Liver (tissue), 9 donors: ENCODE data around the gene FBXO10. TPM values are rescaled to one million over a fixed set of nuclear protein-coding genes. Genes with fewer than 3 reads are reported as not detected.

Source experiments
- DNase-seq: peaks from one replicate; pipeline ENCODE4 v3.0.0-alpha.2; 2017; ENCODE audit warnings: low spot score
- H3K27ac ChIP-seq, 2 donors: one replicate each; pipeline ENCODE4 v1.7.0; 2013; ENCODE audit warnings: inconsistent platforms in 2 of 2, low read length in 2 of 2, control low read depth in 1 of 2, low read depth in 1 of 2, mild to moderate bottlenecking in 1 of 2
- H3K27me3 ChIP-seq, 4 donors: one replicate each; pipeline versions ENCODE4 v1.6.1 to v1.7.0; 2013; ENCODE audit warnings: low read length in 3 of 4, inconsistent platforms in 1 of 4, mild to moderate bottlenecking in 1 of 4, moderate library complexity in 1 of 4; ENCODE audit not compliant: control insufficient read depth in 4 of 4, insufficient read depth in 4 of 4
- H3K36me3 ChIP-seq, 4 donors: one replicate each; pipeline versions ENCODE4 v1.6.1 to v1.7.0; 2013; ENCODE audit warnings: low read length in 3 of 4, mild to moderate bottlenecking in 3 of 4, low read depth in 1 of 4, moderate library complexity in 1 of 4; ENCODE audit not compliant: control insufficient read depth in 4 of 4, insufficient read depth in 3 of 4
- H3K4me1 ChIP-seq, 4 donors: one replicate each; pipeline versions ENCODE4 v1.6.1 to v1.7.0; 2013; ENCODE audit warnings: low read length in 3 of 4, mild to moderate bottlenecking in 3 of 4, moderate library complexity in 1 of 4; ENCODE audit not compliant: control insufficient read depth in 4 of 4, insufficient read depth in 4 of 4
- H3K4me3 ChIP-seq, 3 donors: one replicate each; pipeline versions ENCODE4 v1.6.1 to v1.7.0; 2013; ENCODE audit warnings: low read length in 3 of 3, control low read depth in 1 of 3, low read depth in 1 of 3, mild to moderate bottlenecking in 1 of 3
- H3K9ac ChIP-seq, 2 donors: one replicate each; pipeline ENCODE4 v1.7.0; 2013; ENCODE audit warnings: low read length in 2 of 2, mild to moderate bottlenecking in 2 of 2, moderate library complexity in 2 of 2, control low read depth in 1 of 2, low read depth in 1 of 2
- H3K9me3 ChIP-seq, 4 donors: one replicate each; pipeline versions ENCODE4 v1.6.1 to v1.7.0; 2013; ENCODE audit warnings: low read length in 3 of 4; ENCODE audit not compliant: control insufficient read depth in 4 of 4
- EGR1 ChIP-seq, 2 donors: IDR thresholded peaks; 2 replicates each; pipeline ENCODE4 v1.6.1; 2016 to 2018; ENCODE audit warnings: antibody characterized with exemption in 2 of 2, low read depth in 2 of 2
- FOXA1 ChIP-seq: IDR thresholded peaks from 2 replicates; pipeline ENCODE4 v1.6.1; 2016; ENCODE audit warnings: antibody characterized with exemption
- FOXA2 ChIP-seq: IDR thresholded peaks from 2 replicates; pipeline ENCODE4 v1.6.1; 2016; ENCODE audit warnings: antibody characterized with exemption
- GABPA ChIP-seq, 2 donors: IDR thresholded peaks in 1 of 2; conservative IDR thresholded peaks in 1 of 2; 2 replicates each; pipeline ENCODE4 v1.6.1; 2016; ENCODE audit warnings: antibody characterized with exemption in 2 of 2, mild to moderate bottlenecking in 1 of 2, moderate library complexity in 1 of 2
- HNF4A ChIP-seq, 2 donors: conservative IDR thresholded peaks; 2 replicates each; pipeline ENCODE4 v1.6.1; 2016; ENCODE audit warnings: antibody characterized with exemption in 2 of 2, mild to moderate bottlenecking in 2 of 2
- HNF4G ChIP-seq: IDR thresholded peaks from 2 replicates; pipeline ENCODE4 v1.6.1; 2016; ENCODE audit warnings: antibody characterized with exemption
- JUND ChIP-seq, 2 donors: IDR thresholded peaks; 2 replicates each; pipeline ENCODE4 v1.6.1; 2016; ENCODE audit warnings: antibody characterized with exemption in 2 of 2
- NR2F2 ChIP-seq: IDR thresholded peaks from 2 replicates; pipeline ENCODE4 v1.6.1; 2016; ENCODE audit warnings: antibody characterized with exemption
- RAD21 ChIP-seq, 2 donors: IDR thresholded peaks; 2 replicates each; pipeline ENCODE4 v1.6.1; 2016; ENCODE audit warnings: antibody characterized with exemption in 2 of 2, mild to moderate bottlenecking in 2 of 2
- RXRA ChIP-seq, 2 donors: IDR thresholded peaks; 2 replicates each; pipeline ENCODE4 v1.6.1; 2017 to 2018; ENCODE audit warnings: antibody characterized with exemption in 2 of 2, mild to moderate bottlenecking in 1 of 2
- SP1 ChIP-seq: IDR thresholded peaks from 2 replicates; pipeline ENCODE4 v1.6.1; 2018; ENCODE audit warnings: antibody characterized with exemption, mild to moderate bottlenecking
- TAF1 ChIP-seq: conservative IDR thresholded peaks from 2 replicates; pipeline ENCODE4 v1.6.1; 2016; ENCODE audit warnings: antibody characterized with exemption, mild to moderate bottlenecking
- YY1 ChIP-seq: IDR thresholded peaks from 2 replicates; pipeline ENCODE4 v1.6.1; 2016; ENCODE audit warnings: antibody characterized with exemption, mild to moderate bottlenecking
- WGBS: extraction: QIAGEN DNeasy Blood & Tissue Kit; methylation state at CpG from one replicate; pipeline ENCODE4 v1.1.7; 2013; 5-methylcytosine and 5-hydroxymethylcytosine counted together
- polyA plus RNA-seq, 2 donors: library from polyadenylated mRNA; stranded (reverse) in 1 of 2; unstranded in 1 of 2; fragments of 200-250 nt in 1 of 2; fragments of >200 nt in 1 of 2; fragmentation: Nextera tagmentation in 1 of 2; extraction: Ambion mirVana in 1 of 2; gene quantifications; one replicate each; pipeline versions ENCODE4 v1.2.1 to v1.2.3, GENCODE V29; 2013 to 2015
- total RNA-seq, 2 donors: library from RNA; depleted of rRNA; stranded (reverse); fragments of >200 nt; gene quantifications; one replicate each; pipeline ENCODE4 v1.2.3, GENCODE V29; 2014
- TF ChIP-seq, protein P1 (sequence below): IDR thresholded peaks from 2 replicates; pipeline ENCODE4 v1.6.1; 2016; ENCODE audit warnings: antibody characterized with exemption
- TF ChIP-seq, protein P2 (sequence below): IDR thresholded peaks from 2 replicates; pipeline ENCODE4 v1.6.1; 2016; ENCODE audit warnings: antibody characterized with exemption, mild to moderate bottlenecking
- TF ChIP-seq, protein P3 (sequence below): IDR thresholded peaks from 2 replicates; pipeline ENCODE4 v1.6.1; 2016; ENCODE audit warnings: antibody characterized with exemption
- TF ChIP-seq, protein P4 (sequence below): IDR thresholded peaks from 2 replicates; pipeline ENCODE4 v1.6.1; 2016; ENCODE audit warnings: antibody characterized with exemption
- TF ChIP-seq, protein P5 (sequence below): fragments of 150-350 bp; IDR thresholded peaks from 2 replicates; pipeline ENCODE4 v1.5.1; 2017; ENCODE audit warnings: improper control_type of control experiment, low read depth, low read length; ENCODE audit not compliant: missing input control
- donor health status: healthy.
- donor health status: healthy.
- donor health status: healthy.
- donor health status: healthy.
- donor health status: healthy.

The FBXO10 gene
- total and polyA plus RNA-seq, 4 donors: 1.3 to 5.5 (median 4.1) TPM

DNA sequence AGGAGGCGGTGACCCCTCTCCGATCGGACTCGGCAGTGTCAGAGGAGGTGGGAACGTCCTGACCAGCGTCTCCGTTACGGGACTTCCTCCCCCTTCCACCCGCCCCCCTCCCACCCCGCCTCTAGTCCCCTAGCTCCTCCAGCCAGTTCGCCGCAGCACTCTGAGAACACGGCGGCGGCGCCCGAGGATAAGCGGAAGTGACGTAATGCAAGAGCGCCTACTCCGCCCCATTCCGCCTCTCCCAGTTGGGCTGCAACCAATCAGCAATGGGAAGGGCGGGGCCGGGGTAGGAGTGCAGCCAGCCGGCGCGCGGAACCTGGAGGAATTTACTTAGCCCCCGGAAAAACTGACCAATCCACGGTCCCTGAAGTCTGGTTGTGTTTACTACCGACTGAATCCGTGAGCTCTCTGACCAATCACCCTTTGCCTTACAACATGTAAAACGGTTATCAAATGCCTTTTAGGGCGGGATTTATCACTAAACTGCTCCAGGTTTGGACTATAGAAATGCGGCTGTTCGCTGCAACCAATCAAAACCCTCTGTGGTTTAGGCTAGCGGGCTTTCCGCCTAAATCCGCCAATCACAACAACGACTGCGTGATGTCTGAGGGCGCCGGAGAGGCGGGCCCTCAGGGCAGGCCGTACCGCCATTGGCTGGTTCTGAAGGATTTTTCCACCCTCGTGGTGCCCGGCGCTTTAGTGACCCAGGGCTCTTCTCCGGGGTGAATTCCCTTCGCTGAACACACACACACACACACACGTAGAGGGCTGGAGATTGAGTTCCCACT, 110.7 kb downstream of the FBXO10 start, which contains the start of gene ZBTB5:
Gene ZBTB5, minus strand, starts transcription at position 202 of the 788 bp plus-strand sequence. CDS start 22,899 bp downstream, outside the sequence.
- Histone ChIP-seq H3K9ac (peak within 1 kb of the TSS; percentile 89 to 93), H3K9me3 (no peaks in the 10 kb centered on the region), H3K36me3 (no peaks in the 10 kb centered on the region), H3K4me3 (peak within 1 kb of the TSS; percentile 64 to 97 (median 92)), H3K4me1 (peaks cover 14 to 36% (median 23%) of the 10 kb centered on the region in 4 donors), H3K27ac (peak within 1 kb of the TSS; percentile 87 to 97), H3K27me3 (no peaks in the 10 kb centered on the region)
- WGBS: under 1% methylated on average over 52 of the region's 52 CpGs
- TF ChIP-seq SP1 (peak; percentile 100), TAF1 (no peak), GABPA (IDR thresholded peaks at IDR 0.05 in 1 of 2, conservative IDR thresholded peaks at IDR 0.05 in 1 of 2) (peak; percentile 78 to 92), JUND (IDR thresholded peaks at IDR 0.05) (peak; percentile 15 to 38), RXRA (IDR thresholded peaks at IDR 0.05) (peak; percentile 36 to 42), HNF4G (peak; percentile 26), YY1 (peak; percentile 76), FOXA1 (peak; percentile 12), EGR1 (IDR thresholded peaks at IDR 0.05; ENCODE audit: low read depth in 2 of 2) (peak in 1 of 2 donors; percentile 83), HNF4A (conservative IDR thresholded peaks at IDR 0.05) (peak; percentile 10 to 30), FOXA2 (peak; percentile 21), NR2F2 (peak; percentile 44), RAD21 (IDR thresholded peaks at IDR 0.05) (peak in 1 of 2 donors; percentile 13)
- TF ChIP-seq, protein P1, sequence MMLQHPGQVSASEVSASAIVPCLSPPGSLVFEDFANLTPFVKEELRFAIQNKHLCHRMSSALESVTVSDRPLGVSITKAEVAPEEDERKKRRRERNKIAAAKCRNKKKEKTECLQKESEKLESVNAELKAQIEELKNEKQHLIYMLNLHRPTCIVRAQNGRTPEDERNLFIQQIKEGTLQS: peak; percentile 9
- TF ChIP-seq, protein P2, sequence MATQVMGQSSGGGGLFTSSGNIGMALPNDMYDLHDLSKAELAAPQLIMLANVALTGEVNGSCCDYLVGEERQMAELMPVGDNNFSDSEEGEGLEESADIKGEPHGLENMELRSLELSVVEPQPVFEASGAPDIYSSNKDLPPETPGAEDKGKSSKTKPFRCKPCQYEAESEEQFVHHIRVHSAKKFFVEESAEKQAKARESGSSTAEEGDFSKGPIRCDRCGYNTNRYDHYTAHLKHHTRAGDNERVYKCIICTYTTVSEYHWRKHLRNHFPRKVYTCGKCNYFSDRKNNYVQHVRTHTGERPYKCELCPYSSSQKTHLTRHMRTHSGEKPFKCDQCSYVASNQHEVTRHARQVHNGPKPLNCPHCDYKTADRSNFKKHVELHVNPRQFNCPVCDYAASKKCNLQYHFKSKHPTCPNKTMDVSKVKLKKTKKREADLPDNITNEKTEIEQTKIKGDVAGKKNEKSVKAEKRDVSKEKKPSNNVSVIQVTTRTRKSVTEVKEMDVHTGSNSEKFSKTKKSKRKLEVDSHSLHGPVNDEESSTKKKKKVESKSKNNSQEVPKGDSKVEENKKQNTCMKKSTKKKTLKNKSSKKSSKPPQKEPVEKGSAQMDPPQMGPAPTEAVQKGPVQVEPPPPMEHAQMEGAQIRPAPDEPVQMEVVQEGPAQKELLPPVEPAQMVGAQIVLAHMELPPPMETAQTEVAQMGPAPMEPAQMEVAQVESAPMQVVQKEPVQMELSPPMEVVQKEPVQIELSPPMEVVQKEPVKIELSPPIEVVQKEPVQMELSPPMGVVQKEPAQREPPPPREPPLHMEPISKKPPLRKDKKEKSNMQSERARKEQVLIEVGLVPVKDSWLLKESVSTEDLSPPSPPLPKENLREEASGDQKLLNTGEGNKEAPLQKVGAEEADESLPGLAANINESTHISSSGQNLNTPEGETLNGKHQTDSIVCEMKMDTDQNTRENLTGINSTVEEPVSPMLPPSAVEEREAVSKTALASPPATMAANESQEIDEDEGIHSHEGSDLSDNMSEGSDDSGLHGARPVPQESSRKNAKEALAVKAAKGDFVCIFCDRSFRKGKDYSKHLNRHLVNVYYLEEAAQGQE: peak; percentile 42
- TF ChIP-seq, protein P3, sequence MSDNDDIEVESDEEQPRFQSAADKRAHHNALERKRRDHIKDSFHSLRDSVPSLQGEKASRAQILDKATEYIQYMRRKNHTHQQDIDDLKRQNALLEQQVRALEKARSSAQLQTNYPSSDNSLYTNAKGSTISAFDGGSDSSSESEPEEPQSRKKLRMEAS: peak; percentile 37
- TF ChIP-seq, protein P4, sequence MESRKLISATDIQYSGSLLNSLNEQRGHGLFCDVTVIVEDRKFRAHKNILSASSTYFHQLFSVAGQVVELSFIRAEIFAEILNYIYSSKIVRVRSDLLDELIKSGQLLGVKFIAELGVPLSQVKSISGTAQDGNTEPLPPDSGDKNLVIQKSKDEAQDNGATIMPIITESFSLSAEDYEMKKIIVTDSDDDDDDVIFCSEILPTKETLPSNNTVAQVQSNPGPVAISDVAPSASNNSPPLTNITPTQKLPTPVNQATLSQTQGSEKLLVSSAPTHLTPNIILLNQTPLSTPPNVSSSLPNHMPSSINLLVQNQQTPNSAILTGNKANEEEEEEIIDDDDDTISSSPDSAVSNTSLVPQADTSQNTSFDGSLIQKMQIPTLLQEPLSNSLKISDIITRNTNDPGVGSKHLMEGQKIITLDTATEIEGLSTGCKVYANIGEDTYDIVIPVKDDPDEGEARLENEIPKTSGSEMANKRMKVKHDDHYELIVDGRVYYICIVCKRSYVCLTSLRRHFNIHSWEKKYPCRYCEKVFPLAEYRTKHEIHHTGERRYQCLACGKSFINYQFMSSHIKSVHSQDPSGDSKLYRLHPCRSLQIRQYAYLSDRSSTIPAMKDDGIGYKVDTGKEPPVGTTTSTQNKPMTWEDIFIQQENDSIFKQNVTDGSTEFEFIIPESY: peak; percentile 14
- TF ChIP-seq, protein P5, sequence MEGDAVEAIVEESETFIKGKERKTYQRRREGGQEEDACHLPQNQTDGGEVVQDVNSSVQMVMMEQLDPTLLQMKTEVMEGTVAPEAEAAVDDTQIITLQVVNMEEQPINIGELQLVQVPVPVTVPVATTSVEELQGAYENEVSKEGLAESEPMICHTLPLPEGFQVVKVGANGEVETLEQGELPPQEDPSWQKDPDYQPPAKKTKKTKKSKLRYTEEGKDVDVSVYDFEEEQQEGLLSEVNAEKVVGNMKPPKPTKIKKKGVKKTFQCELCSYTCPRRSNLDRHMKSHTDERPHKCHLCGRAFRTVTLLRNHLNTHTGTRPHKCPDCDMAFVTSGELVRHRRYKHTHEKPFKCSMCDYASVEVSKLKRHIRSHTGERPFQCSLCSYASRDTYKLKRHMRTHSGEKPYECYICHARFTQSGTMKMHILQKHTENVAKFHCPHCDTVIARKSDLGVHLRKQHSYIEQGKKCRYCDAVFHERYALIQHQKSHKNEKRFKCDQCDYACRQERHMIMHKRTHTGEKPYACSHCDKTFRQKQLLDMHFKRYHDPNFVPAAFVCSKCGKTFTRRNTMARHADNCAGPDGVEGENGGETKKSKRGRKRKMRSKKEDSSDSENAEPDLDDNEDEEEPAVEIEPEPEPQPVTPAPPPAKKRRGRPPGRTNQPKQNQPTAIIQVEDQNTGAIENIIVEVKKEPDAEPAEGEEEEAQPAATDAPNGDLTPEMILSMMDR: no peak
- DNase-seq: peak; percentile 97
